ENCODE measurements around the gene ARCN1. TPM values are rescaled to one million over a fixed set of nuclear protein-coding genes. Genes with fewer than 3 reads are reported as not detected.

The ARCN1 gene
- total and polyA plus RNA-seq, 9 of the 15 experiments (the other 6 are each of a cell fraction or from before 2014, with no cell fraction given), result 30.0 to 224 (median 76.4) TPM

DNA sequence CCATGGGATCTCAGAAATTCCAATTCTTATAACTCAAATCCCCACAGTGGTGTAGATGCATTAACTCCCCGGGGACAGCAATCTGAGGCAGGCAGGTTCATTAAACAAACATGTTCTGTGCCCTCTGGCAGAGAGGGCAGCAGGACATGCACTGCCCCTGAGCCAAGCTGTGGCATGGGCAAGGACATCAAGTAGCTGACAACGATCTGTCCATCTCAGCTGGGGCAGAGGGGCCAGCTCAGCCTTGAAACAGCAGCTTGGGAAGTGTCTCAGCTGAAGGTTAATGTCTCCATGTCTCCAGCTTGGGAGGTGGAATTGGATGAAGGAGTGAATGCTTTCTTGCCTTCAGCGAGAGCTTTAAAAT, 27.6 kb upstream of the ARCN1 start (continued):
- TF ChIP-seq, protein P1, sequence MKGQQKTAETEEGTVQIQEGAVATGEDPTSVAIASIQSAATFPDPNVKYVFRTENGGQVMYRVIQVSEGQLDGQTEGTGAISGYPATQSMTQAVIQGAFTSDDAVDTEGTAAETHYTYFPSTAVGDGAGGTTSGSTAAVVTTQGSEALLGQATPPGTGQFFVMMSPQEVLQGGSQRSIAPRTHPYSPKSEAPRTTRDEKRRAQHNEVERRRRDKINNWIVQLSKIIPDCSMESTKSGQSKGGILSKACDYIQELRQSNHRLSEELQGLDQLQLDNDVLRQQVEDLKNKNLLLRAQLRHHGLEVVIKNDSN (CRISPR knock-in tag; IDR thresholded peaks at IDR 0.05), result no peak
- no peak for TF ChIP-seq MBD2 (IDR thresholded peaks at IDR 0.05; ENCODE audit: borderline replicate concordance, low read depth)

DNA sequence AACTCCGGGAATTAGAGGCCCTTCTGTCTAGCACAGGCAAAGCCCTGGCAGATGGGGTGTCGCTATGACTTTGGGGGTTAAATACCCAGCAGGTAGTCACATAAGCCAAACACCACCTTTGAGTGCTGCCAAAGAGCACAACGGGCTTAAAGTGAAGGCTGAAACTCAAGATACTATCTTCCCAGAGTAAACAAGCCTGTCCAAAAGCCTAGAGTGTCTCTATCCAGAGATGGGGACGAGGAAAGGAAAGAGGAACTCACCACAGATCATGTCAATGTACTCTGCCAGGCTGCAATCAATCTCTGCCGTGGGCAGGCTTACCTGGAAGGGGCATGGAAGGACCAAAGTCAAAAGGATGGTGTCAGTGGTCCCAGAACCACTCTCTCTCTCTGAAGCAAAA, 26.7 kb upstream of the ARCN1 start:
- Histone ChIP-seq H2AFZ (ENCODE audit: low read depth, low read length) (no peak overlapping the region), H3K36me3 (ENCODE audit: control insufficient read depth, insufficient read depth, low read length) (no peaks in the 10 kb centered on the region), H3K9ac (ENCODE audit: insufficient read depth in 1 of 2, low read depth in 2 of 2, low read length in 2 of 2) (no peak overlapping the region), H3K27ac (ENCODE audit: extremely low read depth, low read depth, low read length) (no peak overlapping the region), H3K27me3 (ENCODE audit: control insufficient read depth in 2 of 2, insufficient read depth in 2 of 2, low read length in 2 of 2) (no peaks in the 10 kb centered on the region), H3K9me1 (ENCODE audit: control insufficient read depth, insufficient read depth, low read length) (no peaks in the 10 kb centered on the region), H3K9me3 (replicated peaks; ENCODE audit: control insufficient read depth, insufficient read depth, low read depth, low read length) (no peaks in the 10 kb centered on the region), H3K4me2 (ENCODE audit: insufficient read depth, low read length) (no peak overlapping the region), H3K4me3 (no peak overlapping the region), H4K20me1 (replicated peaks; ENCODE audit: control insufficient read depth, insufficient read depth, low read length) (no peaks in the 10 kb centered on the region), H3K4me1 (replicated peaks in 1 of 2; ENCODE audit: control insufficient read depth in 2 of 2, insufficient read depth in 2 of 2, low read length in 2 of 2) (peaks cover 0 to 7% of the 10 kb centered on the region in 2 experiments; a peak in 2 of 5 replicates), H3K79me2 (ENCODE audit: control insufficient read depth, insufficient read depth, low read length) (no peaks in the 10 kb centered on the region)
- no TSS peak for BruUV-seq (replicated peaks)
- ATAC-seq (no peak), FAIRE-seq (no peak), DNase-seq (ENCODE audit: extremely low read depth in 1 of 4, low spot score in 3 of 4) (no peak)
- ChIA-PET POLR2A (interaction anchor here (0.6 kb wide), 1 partner anchor 88 kb away, joined by 5 read pairs; no protein-coding TSS in a partner anchor), CTCF (ENCODE audit: low intra/inter-chr PET ratio) (no interaction called here)
- in situ Hi-C loops (cut with MboI), result no loop called here
- intact Hi-C loops (cut with micrococcal nuclease), result no loop called here
- 31% methylated on average over 5 of the region's 5 CpGs for WGBS (ENCODE audit: insufficient coverage, low coverage, missing lambda C conversion rate)
- TF ChIP-seq YY1 (IDR thresholded peaks at IDR 0.05; ENCODE audit: borderline replicate concordance in 1 of 3, control insufficient read depth in 1 of 3, extremely low read depth in 1 of 3, insufficient read depth in 3 of 3, insufficient read length in 1 of 3, insufficient replicate concordance in 2 of 3, low read depth in 1 of 3, low read length in 2 of 3), result no peak
- TF ChIP-seq, protein P2, sequence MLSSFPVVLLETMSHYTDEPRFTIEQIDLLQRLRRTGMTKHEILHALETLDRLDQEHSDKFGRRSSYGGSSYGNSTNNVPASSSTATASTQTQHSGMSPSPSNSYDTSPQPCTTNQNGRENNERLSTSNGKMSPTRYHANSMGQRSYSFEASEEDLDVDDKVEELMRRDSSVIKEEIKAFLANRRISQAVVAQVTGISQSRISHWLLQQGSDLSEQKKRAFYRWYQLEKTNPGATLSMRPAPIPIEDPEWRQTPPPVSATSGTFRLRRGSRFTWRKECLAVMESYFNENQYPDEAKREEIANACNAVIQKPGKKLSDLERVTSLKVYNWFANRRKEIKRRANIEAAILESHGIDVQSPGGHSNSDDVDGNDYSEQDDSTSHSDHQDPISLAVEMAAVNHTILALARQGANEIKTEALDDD (IDR thresholded peaks at IDR 0.05), result no peak
- TF ChIP-seq CBFA2T3 (IDR thresholded peaks at IDR 0.05), result no peak
- no peak for TF ChIP-seq ZEB2 (IDR thresholded peaks at IDR 0.05)
- no peak for TF ChIP-seq TOE1 (IDR thresholded peaks at IDR 0.05; ENCODE audit: borderline replicate concordance)
- no peak for TF ChIP-seq TOE1 (CRISPR knock-in tag; IDR thresholded peaks at IDR 0.05; ENCODE audit: borderline replicate concordance, low read depth)
- TF ChIP-seq, protein P3, sequence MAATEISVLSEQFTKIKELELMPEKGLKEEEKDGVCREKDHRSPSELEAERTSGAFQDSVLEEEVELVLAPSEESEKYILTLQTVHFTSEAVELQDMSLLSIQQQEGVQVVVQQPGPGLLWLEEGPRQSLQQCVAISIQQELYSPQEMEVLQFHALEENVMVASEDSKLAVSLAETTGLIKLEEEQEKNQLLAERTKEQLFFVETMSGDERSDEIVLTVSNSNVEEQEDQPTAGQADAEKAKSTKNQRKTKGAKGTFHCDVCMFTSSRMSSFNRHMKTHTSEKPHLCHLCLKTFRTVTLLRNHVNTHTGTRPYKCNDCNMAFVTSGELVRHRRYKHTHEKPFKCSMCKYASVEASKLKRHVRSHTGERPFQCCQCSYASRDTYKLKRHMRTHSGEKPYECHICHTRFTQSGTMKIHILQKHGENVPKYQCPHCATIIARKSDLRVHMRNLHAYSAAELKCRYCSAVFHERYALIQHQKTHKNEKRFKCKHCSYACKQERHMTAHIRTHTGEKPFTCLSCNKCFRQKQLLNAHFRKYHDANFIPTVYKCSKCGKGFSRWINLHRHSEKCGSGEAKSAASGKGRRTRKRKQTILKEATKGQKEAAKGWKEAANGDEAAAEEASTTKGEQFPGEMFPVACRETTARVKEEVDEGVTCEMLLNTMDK (IDR thresholded peaks at IDR 0.05; ENCODE audit: borderline replicate concordance, insufficient read depth, low read depth, low read length, poor library complexity, severe bottlenecking), result no peak
- no peak for TF ChIP-seq FUS (optimal IDR thresholded peaks at IDR 0.05; ENCODE audit: low read depth, low read length)
- TF ChIP-seq, protein P4, sequence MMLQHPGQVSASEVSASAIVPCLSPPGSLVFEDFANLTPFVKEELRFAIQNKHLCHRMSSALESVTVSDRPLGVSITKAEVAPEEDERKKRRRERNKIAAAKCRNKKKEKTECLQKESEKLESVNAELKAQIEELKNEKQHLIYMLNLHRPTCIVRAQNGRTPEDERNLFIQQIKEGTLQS (IDR thresholded peaks at IDR 0.05), result no peak
- TF ChIP-seq, protein P4 (CRISPR knock-in tag; conservative IDR thresholded peaks at IDR 0.05), result no peak
- TF ChIP-seq ARHGAP35 (IDR thresholded peaks at IDR 0.05; ENCODE audit: partially characterized antibody), result no peak
- TF ChIP-seq, protein P5, sequence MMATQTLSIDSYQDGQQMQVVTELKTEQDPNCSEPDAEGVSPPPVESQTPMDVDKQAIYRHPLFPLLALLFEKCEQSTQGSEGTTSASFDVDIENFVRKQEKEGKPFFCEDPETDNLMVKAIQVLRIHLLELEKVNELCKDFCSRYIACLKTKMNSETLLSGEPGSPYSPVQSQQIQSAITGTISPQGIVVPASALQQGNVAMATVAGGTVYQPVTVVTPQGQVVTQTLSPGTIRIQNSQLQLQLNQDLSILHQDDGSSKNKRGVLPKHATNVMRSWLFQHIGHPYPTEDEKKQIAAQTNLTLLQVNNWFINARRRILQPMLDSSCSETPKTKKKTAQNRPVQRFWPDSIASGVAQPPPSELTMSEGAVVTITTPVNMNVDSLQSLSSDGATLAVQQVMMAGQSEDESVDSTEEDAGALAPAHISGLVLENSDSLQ (IDR thresholded peaks at IDR 0.05), result peak; percentile 10; the same call in 1 of the 2 replicates
- no peak for TF ChIP-seq CAMTA2 (CRISPR knock-in tag; conservative IDR thresholded peaks at IDR 0.05)
- no peak for TF ChIP-seq TAF1 (IDR thresholded peaks at IDR 0.05; ENCODE audit: control insufficient read depth, extremely low read depth, insufficient read depth, low read length, severe bottlenecking)

Measured in K562 (cell line).